Adrenal gland (tissue), 12 donors: ENCODE measurements around the gene BABAM2. TPM values are rescaled to one million over a fixed set of nuclear protein-coding genes. Genes with fewer than 3 reads are reported as not detected.

ENCODE experiments used
- DNase-seq, 7 donors: peaks; one replicate each; pipeline ENCODE4 v3.0.0-alpha.2; 2019 to 2020
- H3K27ac ChIP-seq, 5 donors: fragments of 200-600 bp; sonication (generic) in 4 of 5; 1 replicate in 3 of 5; 2 replicates in 2 of 5; pipeline versions ENCODE4 v1.5.1 to v1.8.0; 2016 to 2020; ENCODE audit warnings: mild to moderate bottlenecking in 1 of 5
- H3K27me3 ChIP-seq: fragments of 200-600 bp; 2 replicates; pipeline ENCODE4 v1.8.0; 2021
- H3K36me3 ChIP-seq, 2 donors: fragments of 200-600 bp; replicated peaks in 1 of 2; 1 replicate in 1 of 2; 2 replicates in 1 of 2; pipeline versions ENCODE4 v1.5.1 to v1.8.0; 2018 to 2022
- H3K4me1 ChIP-seq, 2 donors: fragments of 200-600 bp; replicated peaks in 1 of 2; 1 replicate in 1 of 2; 2 replicates in 1 of 2; pipeline versions ENCODE4 v1.5.1 to v1.8.0; 2018 to 2021
- H3K4me3 ChIP-seq, 4 donors: fragments of 200-600 bp; sonication (generic) in 3 of 4; one replicate each; pipeline ENCODE4 v1.5.1; 2016 to 2018
- H3K9me3 ChIP-seq, 3 donors: fragments of 200-600 bp; sonication (generic) in 1 of 3; replicated peaks in 1 of 3; 1 replicate in 2 of 3; 2 replicates in 1 of 3; pipeline versions ENCODE4 v1.5.1 to v1.8.0; 2016 to 2021
- CTCF ChIP-seq, 6 experiments: fragments of 450-650 bp in 4 of 6; fragments of 200-600 bp in 2 of 6; sonication (generic) in 1 of 6; IDR thresholded peaks; 1 replicate in 5 of 6; 2 replicates in 1 of 6; pipeline versions ENCODE4 v1.5.1 to v1.8.0; 2016 to 2021; ENCODE audit warnings: antibody characterized with exemption in 6 of 6, mild to moderate bottlenecking in 2 of 6, moderate library complexity in 1 of 6
- POLR2A ChIP-seq, 2 donors: fragments of 450-650 bp; IDR thresholded peaks; one replicate each; pipeline ENCODE4 v1.6.1; 2017; ENCODE audit warnings: antibody characterized with exemption in 2 of 2, mild to moderate bottlenecking in 2 of 2, moderate library complexity in 1 of 2
- WGBS, 4 donors: extraction: QIAGEN DNeasy Blood & Tissue Kit in 2 of 4; methylation state at CpG; one replicate each; pipeline versions ENCODE4 v1.1.5 to v1.1.7; 2013 to 2017; 5-methylcytosine and 5-hydroxymethylcytosine counted together
- intact Hi-C, 2 donors: fragments of 100-400 bp; cut with DNase I; formaldehyde crosslinking; loops; one replicate each; pipeline versions ENCODE4 v1.14.1 to v1.15.0; 2022 to 2023
- polyA plus RNA-seq, 3 donors: library from polyadenylated mRNA; stranded (reverse); fragments of 200-250 nt in 2 of 3; fragments of 350-450 nt in 1 of 3; fragmentation: Illumina TruSeq in 1 of 3; extraction: RNeasy Lipid Tissue Mini Kit (QIAGEN cat#74804) in 1 of 3; gene quantifications; one replicate each; pipeline ENCODE4 v1.2.3, GENCODE V29; 2013 to 2014
- total RNA-seq, 9 donors: library from RNA; depleted of rRNA in 4 of 9; stranded (reverse); fragments of >200 nt in 4 of 9; fragments of 120-200 nt in 1 of 9; fragmentation: NEBNext Ultra II Directional in 1 of 9; extraction: Animal tissue kit (Norgen Biotek cat#: 25700) in 1 of 9; gene quantifications; one replicate each; pipeline versions ENCODE4 v1.1.0 to v1.2.4, GENCODE V29; 2013 to 2023
- donor health status: healthy with polysubstance abuse.
- donor health status: Bipolar disorder and iron deficiency.
- donor health status: DM: yes; HTN: yes; CAD: no.
- donor health status: DM: no; HTN: no; CAD: no.
- donor health status: DM: no; HTN: no; CAD: no.
- donor health status: DM: yes; HTN: yes; CAD: no.

The BABAM2 gene
- total and polyA plus RNA-seq, 12 donors = 88.2 to 925 (median 357) TPM

- Histone ChIP-seq H3K27me3 (no peaks in the 10 kb centered on the region), H3K9me3 (no peaks in the 10 kb centered on the region), H3K4me3 (no peak overlapping the region), H3K4me1 (peaks cover 21 to 33% of the 10 kb centered on the region in 2 donors), H3K36me3 (peaks cover 0 to 4% of the 10 kb centered on the region in 2 donors), H3K27ac (no peak overlapping the region)
- DNase-seq = no peak
- intact Hi-C loops = no loop called here
- no peak for TF ChIP-seq POLR2A (IDR thresholded peaks at IDR 0.05)
- no peak for TF ChIP-seq CTCF (IDR thresholded peaks at IDR 0.05)
These were observed 93.6 kb downstream of the BABAM2 start for GRCh38 chr2:27984153-27984552.

- Histone ChIP-seq H3K4me1 (peaks cover 22 to 38% of the 10 kb centered on the region in 2 donors), H3K9me3 (no peaks in the 10 kb centered on the region), H3K27ac (no peak overlapping the region), H3K27me3 (no peaks in the 10 kb centered on the region), H3K4me3 (no peak overlapping the region), H3K36me3 (peaks cover 0 to 4% of the 10 kb centered on the region in 2 donors)
- DNase-seq = no peak
- intact Hi-C loops = no loop called here
- no peak for TF ChIP-seq POLR2A (IDR thresholded peaks at IDR 0.05)
- TF ChIP-seq CTCF (IDR thresholded peaks at IDR 0.05) = no peak
- 51 to 69% (median 64%) methylated on average over 3 of the region's 3 CpGs for WGBS, 4 donors
These were observed 97.8 kb downstream of the BABAM2 start for GRCh38 chr2:27988306-27988705.

GRCh38 chr2:27988718-27989117 lies 98.2 kb downstream of the BABAM2 start:
- Histone ChIP-seq H3K4me3 (no peak overlapping the region), H3K4me1 (peaks cover 24 to 42% of the 10 kb centered on the region in 2 donors), H3K9me3 (no peaks in the 10 kb centered on the region), H3K27ac (no peak overlapping the region), H3K27me3 (no peaks in the 10 kb centered on the region), H3K36me3 (peaks cover 0 to 5% of the 10 kb centered on the region in 2 donors)
- intact Hi-C loops = no loop called here
- TF ChIP-seq POLR2A (IDR thresholded peaks at IDR 0.05) (no peak), CTCF (IDR thresholded peaks at IDR 0.05) (no peak)
- WGBS, 4 donors = 87 to 92% (median 88%) methylated on average over 2 of the region's 2 CpGs
- no peak for DNase-seq

DNA sequence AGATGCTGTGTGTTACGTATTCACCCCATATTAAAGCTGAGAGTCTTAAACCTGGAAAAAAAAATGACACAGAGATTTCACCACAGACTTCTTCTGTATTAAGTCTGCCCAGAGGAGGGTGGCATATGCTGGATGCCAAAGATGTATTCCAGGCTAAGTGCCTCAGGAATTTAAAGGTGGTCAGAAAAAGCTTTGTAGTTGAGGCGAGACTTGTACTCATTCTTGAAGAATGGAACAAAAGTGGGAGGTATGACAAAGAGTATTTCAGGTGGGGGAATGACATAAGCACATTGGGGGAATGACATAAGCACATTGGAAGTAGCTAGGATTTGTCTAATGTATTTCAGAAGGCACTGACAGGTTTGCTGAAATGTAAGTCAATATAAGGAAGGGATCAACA lies 98.6 kb downstream of the BABAM2 start:
- Histone ChIP-seq H3K4me3 (no peak overlapping the region), H3K4me1 (peaks cover 24 to 43% of the 10 kb centered on the region in 2 donors), H3K9me3 (no peaks in the 10 kb centered on the region), H3K36me3 (peaks cover 0 to 9% of the 10 kb centered on the region in 2 donors), H3K27ac (peak overlapping the region in 1 of 5 donors; percentile 1), H3K27me3 (no peaks in the 10 kb centered on the region)
- intact Hi-C loops = no loop called here
- WGBS, 4 donors = 96 to 100% (median 98%) methylated on average over 2 of the region's 2 CpGs
- DNase-seq = no peak
- no peak for TF ChIP-seq POLR2A (IDR thresholded peaks at IDR 0.05)
- no peak for TF ChIP-seq CTCF (IDR thresholded peaks at IDR 0.05)
